ENCODE measurements around the gene CAPG.

CAPG gene

GRCh38 chr2:85438201-85439024 lies 28.2 kb upstream of the CAPG start:
- no peak for DNase-seq (ENCODE audit: low read depth in 3 of 3, low spot score in 1 of 3)

GRCh38 chr2:85437488-85438200 lies 27.5 kb upstream of the CAPG start:
- DNase-seq (ENCODE audit: low read depth in 3 of 3, low spot score in 1 of 3): peak; percentile 28 to 60 (median 43)

GRCh38 chr2:85436836-85437487 lies 26.8 kb upstream of the CAPG start:
- DNase-seq (ENCODE audit: low read depth in 3 of 3, low spot score in 1 of 3): no peak

GRCh38 chr2:85435981-85436835 lies 26.0 kb upstream of the CAPG start:
- no peak for DNase-seq (ENCODE audit: low read depth in 3 of 3, low spot score in 1 of 3)

DNA sequence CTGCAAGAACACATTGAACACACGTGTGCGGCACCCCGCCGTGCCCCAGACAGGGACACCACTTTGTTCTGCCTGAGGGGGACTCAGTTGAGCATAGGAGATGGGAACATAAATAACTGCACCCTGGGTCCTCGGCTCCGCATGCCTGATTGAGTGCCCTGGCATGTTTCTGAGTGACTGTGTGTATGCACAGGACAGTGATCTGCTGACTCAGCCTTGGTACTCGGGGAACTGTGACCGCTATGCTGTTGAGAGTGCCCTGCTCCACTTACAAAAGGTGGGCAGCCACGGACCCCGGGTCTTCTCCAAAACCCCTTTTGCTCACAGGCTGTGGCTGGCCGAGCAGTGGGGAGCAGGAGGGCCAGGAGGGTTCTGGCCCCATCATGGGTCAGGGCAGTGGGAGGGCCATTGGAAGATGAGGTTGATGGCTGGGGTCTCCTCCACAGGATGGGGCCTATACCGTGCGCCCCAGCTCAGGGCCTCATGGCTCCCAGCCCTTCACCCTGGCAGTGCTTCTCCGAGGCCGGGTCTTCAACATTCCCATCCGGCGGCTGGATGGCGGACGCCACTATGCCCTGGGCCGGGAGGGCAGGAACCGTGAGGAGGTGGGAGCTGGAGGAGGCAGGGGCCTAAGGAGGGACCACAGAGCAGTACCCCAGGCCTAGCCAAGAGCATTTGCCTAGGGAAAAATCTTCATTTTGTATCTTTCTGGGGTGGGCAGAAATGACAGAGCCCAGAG lies 25.2 kb upstream of the CAPG start:
- no peak for DNase-seq (ENCODE audit: low read depth in 3 of 3, low spot score in 1 of 3)

GRCh38 chr2:85434696-85435095 lies 24.5 kb upstream of the CAPG start:
- no peak for DNase-seq (ENCODE audit: low read depth in 3 of 3, low spot score in 1 of 3)

DNA sequence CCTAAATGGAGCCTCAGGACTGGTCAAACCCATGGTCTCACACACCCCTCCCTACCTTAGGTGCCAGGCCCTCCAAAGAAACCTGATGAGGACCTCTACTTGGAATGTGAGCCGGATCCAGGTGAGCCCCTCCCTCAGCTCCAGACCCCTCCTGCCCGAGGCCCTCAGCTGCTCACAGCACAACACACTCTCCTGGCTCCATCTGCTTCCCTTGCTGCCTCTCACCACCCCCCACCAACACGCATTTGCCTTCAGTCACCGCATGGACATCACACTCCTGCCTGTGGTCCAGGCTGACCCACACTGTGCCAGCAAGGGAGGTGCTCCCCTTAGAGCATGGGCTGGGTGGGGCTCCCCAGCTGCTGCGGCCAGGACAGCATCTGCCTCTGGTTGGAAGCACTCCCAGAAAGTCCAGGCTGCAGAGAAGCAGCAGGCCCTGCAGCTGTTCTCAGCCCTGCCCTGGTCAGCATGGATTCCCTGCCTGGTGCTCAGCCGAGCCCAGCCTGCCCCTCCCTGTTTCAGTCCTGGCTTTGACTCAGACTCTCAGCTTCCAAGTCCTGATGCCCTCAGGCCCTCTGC lies 23.4 kb upstream of the CAPG start:
- no peak for DNase-seq (ENCODE audit: low read depth in 3 of 3, low spot score in 1 of 3)

GRCh38 chr2:85431570-85432205 lies 21.5 kb upstream of the CAPG start:
- DNase-seq (ENCODE audit: low read depth in 3 of 3, low spot score in 1 of 3): no peak

DNA sequence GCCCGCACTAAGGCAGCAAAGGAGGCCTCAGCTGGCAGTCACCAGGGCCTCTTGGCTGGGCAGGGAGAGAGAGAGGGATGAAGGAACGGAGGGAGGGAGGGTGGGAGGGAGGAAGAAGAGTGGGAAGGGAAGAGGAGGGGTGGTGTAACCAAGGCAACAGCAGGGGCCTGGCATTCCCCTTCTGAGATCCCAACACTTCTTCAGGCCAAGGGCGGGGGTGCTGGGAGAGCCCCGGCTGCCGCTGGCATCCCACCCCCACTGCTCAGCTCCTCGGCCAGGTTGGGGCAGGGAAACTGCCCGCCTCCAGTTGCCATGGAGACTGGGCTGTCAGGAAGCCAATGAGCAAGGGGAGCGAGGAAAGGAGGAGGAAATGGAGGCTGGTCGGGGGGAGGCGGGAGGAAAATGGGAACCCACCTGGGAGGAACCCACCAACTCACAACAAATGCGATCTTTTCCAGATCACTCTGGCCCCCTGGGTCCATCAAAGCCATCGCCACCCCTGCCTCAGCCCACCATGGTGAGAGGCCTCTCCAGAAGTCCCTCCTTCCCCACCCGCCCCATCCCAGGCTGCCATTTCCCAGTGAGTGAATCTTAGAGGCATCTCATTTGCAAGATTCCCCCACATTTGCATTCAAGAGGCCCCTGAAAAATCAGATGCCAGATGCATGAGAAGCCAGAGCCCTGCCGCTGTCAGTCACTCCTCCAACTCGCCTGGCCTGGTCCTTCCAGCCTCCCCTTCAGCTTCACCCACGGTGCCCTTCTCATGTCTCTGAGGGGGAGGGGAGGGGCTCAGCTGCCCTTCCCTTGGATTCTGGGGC lies 20.8 kb upstream of the CAPG start:
- DNase-seq (ENCODE audit: low read depth in 3 of 3, low spot score in 1 of 3): no peak

DNA sequence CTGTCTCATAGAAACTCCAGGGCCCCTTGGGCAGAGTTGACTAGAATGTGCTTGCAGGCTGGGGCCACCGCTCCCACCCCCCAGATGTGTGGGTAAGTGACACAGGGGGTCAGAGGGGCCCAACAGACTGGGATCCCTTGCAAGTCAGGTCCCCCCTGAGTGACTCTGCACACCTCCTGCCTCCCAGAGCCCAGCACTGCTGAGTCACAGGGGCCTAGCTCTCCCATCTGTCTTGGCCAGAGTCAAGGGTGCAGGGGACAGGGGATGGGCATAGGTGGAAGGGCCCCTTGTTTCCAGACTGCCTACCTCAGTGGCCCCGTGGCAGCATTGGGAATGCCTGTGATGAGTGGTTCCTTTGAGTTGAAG lies 19.7 kb upstream of the CAPG start:
- no peak for DNase-seq (ENCODE audit: low read depth in 3 of 3, low spot score in 1 of 3)

- no peak for DNase-seq (ENCODE audit: low read depth in 3 of 3, low spot score in 1 of 3)
These were observed 19.2 kb upstream of the CAPG start for GRCh38 chr2:85429213-85429923.

GRCh38 chr2:85428343-85428881 lies 18.2 kb upstream of the CAPG start:
- DNase-seq (ENCODE audit: low read depth in 3 of 3, low spot score in 1 of 3): no peak

DNA sequence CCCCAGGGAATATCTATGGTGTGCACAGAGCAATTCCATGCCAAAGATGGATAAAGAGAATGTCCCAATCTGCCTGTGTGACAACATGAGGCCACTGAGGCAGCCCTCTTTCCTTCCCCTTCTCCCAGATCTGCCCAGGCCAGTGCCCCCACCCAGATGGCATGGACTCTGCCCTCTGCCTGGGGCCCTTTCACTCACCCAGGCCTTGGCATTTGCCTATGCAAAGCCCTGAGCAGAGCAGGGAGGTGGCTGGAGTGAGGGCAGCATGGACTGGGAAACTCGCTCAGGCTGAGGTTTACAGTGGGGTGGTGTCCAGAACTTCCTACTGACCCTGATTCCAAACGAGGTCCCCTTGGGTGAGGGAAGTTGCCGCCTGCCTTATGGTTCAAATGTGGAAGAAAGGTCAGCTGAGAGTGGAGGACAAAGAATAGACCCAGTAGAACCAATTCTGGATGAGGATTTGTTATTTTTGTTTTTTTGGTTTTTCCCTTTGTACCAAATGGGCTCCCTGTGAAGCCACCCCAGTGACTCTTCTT lies 17.2 kb upstream of the CAPG start:
- no peak for DNase-seq (ENCODE audit: low read depth in 3 of 3, low spot score in 1 of 3)

DNA sequence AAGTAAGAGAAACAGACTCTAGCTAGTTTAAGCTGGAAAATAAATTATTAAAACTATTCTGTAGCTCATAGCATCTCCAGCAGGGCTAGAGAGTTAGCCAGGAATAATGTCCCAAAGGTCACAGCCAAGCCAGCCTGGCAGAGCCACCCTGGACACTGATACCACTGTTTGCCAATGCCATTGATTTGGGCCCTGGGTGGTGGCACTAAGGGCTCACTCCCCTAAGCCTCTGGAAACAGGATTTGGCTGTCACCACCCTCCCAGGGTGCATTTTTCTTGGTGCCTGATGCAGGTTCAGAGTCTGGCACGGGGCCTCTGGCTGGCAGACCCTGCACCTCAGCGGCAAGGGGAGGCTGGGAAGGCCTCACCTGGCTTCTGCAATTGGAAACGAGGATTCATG lies 15.4 kb upstream of the CAPG start:
- DNase-seq (ENCODE audit: low read depth in 3 of 3, low spot score in 1 of 3): no peak

DNA sequence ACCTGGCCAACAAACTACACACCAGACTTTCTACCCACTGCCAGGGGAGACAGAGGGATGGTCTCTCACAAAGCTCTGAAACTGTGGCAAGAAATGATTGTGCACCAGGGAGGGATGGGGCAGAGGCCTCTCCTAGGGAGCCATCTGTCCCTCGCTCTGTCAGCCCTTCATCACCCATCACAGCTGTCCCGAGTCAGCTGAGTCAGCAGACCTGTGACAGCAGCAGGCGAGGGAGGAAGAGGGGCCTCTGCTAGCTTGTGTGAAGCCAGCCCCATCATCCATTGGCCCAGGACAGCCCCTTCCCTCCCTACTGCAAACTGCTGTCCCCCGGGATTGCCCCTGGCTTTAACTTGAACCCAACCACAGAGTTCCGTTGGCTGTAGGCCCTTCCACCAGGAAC lies 13.4 kb upstream of the CAPG start:
- DNase-seq (ENCODE audit: low read depth in 3 of 3, low spot score in 1 of 3): no peak

DNA sequence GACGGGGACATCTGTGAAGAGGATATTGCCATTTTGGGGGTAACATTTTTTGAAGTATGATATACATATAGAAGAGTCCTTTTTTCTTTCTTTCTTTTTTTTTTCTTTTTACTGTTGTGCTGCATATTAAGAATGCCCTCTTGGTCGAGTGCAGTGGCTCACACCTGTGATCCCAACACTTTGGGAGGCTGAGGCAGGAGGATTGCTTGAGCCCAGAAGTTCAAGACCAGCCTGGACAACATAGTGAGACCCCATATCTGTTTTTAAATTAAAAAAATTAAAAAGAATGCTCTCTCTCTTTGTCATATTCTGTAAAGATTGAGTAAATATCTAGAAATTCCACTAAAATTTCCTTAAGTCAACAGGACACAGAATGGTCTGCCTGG lies 11.9 kb upstream of the CAPG start:
- no peak for DNase-seq (ENCODE audit: low read depth in 3 of 3, low spot score in 1 of 3)

- DNase-seq (ENCODE audit: low read depth in 3 of 3, low spot score in 1 of 3): no peak
These were observed 11.3 kb upstream of the CAPG start for GRCh38 chr2:85421260-85422071.
